ENCODE results near the gene ZNF813. TPM values are rescaled to one million over a fixed set of nuclear protein-coding genes. Genes with fewer than 3 reads are reported as not detected.
"Not testable (repeated sequence)": the region's sequence is repeated elsewhere in the genome, so short reads cannot be mapped to it uniquely, and the experiment has no call there.

Gene ZNF813
- 2.1 and 2.7 TPM in 2 replicates for total RNA-seq (2014; rRNA removed; shearing (Covaris generic))

GRCh38 chr19:53467485-53468262 lies at the start of gene ZNF813:
ZNF813 (plus strand) TSS chr19:53467733; CDS start chr19:53483823, 16,090 bp downstream.
- DNase-seq (ENCODE audit: low spot score), result peak; percentile 53

GRCh38 chr19:53420520-53421315 lies 46.8 kb upstream of the ZNF813 start:
- DNase-seq (ENCODE audit: low spot score), result not testable (repeated sequence)

DNA sequence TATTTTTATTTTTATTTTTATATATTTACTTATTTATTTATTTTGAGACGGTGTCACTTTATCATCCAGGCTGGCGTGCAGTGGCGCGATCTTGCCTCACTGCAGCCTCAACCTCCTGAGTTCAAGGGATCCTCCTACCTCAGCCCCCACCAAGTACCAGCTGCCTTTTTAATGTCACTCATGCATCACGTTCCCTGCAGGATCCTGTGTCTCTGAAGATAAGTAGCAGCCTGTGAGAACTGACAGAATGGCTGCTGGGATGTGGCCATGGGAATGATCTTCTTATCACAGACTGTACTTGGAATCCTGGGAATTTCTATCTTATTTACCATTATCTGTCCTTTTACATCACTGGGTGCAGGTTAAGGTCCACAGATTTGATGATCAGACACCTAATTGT lies 45.0 kb upstream of the ZNF813 start:
- no peak for DNase-seq (ENCODE audit: low spot score)

DNA sequence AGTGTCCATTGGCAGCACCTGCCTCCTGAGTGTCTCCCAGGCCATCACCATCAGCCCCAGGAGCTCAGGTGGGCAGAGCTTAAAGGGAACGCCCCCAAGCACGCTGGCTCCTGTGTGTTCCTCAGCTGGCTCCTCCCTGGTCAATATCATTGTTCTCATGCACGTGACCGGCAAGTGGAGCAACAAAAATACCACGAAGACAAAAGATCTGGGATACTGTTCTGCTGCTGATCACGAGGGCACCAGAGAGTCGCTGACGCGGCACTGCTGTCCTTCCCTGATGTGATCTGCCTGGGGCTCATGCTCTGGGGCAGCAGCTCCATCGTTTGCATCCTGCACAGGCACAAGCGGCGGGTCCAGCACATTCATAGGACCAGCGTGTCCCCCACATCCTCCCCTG lies 44.5 kb upstream of the ZNF813 start:
- not testable (repeated sequence) for DNase-seq (ENCODE audit: low spot score)

GRCh38 chr19:53423680-53424079 lies 43.9 kb upstream of the ZNF813 start:
- DNase-seq (ENCODE audit: low spot score), result not testable (repeated sequence)

DNA sequence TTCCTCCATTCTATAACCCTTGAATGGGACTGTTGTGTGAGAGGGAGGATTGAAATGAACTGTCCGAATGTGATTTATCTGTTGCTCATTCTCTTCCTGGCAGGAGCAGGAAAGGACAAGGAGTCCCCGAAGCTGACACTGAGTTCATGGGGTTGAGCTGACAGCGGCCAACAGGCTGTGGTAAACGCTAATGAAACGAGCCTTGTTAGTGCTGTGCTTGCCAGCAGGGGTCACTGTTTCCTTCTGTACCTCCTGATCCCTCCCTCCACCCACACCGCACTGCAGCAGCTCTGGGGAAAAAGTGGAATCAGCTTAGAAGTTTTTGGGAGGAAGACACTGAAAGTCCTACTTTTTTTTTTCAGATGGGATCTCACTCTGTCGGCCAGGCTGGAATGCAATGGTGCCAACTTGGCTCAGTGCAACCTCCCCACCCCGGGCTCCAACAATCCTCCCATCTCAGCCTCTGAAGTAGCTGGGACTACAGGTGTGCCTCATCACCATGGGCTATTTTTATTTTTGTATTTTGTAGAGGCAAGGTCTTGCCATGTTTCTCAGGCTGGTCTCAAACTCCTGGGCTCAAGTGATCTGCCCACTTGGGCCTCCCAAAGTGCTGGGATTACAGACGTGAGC lies 42.5 kb upstream of the ZNF813 start:
- DNase-seq (ENCODE audit: low spot score), result peak; percentile 46

- peak; percentile 94 for DNase-seq (ENCODE audit: low spot score)
These were observed 36.0 kb upstream of the ZNF813 start, which contains the start of gene ZNF761 for GRCh38 chr19:53431399-53432087. ZNF761 (plus strand) TSS chr19:53431984; CDS start chr19:53447269, 15,285 bp downstream.

DNA sequence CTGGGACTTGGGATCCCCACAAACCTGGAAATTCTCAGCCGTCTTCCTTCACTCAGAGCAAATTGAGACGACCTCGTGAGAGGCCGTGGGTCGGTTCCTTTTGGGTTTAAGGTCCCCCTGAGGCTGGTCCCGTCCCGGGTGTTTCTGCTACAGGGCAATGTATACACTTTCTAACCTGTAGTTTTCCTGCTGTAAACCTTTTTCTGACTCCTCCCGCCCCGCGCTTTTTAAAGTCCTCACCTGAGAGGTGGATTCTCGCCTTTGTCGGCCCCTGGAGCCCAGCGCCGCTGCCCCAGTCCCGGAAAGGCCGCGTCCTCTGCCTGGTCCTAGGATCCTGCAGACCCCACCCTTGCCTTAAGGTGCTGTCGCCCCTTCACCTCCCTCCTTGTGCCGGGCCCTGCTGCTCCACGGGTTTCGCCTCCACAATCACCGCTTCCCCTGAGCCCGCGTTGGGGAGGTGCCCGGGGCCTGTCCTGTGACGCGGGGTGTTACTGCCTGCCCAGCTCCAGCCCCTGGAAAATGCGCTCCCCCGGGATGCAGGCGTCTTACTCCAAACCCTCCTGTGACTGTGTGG lies 35.4 kb upstream of the ZNF813 start:
- DNase-seq (ENCODE audit: low spot score), result peak; percentile 25

DNA sequence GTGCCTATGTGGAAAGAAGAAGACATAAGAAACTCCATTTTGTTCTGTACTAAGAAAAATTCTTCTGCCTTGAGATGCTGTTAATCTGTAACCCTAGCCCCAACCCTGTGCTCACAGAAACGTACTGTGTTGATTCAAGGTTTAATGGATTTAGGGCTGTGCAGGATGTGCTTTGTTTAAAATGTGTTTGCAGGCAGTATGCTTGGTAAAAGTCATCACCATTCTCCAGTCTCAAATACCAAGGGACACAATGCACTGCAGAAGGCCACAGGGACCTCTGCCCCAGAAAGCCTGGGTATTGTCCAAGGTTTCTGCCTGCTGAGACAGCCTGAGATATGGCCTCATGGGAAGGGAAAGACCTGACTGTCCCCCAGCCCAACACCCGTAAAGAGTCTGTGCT lies 23.7 kb upstream of the ZNF813 start:
- DNase-seq (ENCODE audit: low spot score), result not testable (repeated sequence)

DNA sequence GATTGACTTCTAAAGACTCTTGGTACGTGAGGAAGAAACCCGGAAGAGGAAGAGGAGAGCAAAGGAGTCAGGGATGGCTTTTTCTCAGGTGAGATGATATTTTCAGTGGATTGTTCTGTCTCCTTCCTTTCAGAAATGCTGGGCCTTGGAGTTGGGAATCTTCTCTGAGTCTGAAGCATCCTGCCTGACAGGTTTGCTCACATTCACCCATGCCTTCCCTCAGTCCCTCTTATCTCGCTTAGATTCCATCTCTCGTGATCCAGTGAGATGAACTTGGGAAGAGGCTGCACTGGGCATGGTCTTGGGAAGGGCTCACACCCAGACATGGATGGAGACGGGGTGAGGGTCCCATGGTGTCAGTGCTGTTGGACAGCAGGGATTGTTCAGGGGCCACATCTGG lies 20.3 kb upstream of the ZNF813 start:
- not testable (repeated sequence) for DNase-seq (ENCODE audit: low spot score)

GRCh38 chr19:53455828-53456227 lies 11.7 kb upstream of the ZNF813 start:
- DNase-seq (ENCODE audit: low spot score), result no peak

DNA sequence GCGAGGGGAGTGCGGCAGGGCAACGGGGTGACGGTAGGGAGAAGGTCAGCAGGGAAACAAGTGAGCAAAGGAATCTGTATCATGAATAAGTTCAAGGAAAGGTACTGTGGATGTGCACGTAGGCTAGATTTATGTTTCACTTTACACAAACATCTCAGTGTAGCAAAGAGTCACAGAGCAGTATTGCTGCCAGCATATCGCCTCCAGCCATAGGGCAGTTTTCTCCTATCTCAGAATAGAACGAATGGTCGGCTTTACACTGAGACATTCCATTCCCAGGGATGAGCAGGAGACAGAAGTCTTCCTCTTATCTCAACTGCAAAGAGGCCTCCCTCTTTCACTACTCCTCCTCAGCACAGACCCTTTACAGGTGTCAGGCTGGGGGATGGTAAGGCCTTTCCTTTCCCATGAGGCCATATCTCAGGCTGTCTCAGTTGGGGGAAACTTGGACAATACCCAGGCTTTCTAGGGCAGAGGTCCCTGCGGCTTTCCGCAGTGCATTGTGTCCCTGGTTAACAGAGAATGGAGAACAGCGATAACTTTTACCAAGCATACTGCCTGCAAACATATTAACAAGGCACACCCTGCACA lies 7.3 kb upstream of the ZNF813 start:
- DNase-seq (ENCODE audit: low spot score), result not testable (repeated sequence)

GRCh38 chr19:53461866-53462265 lies 5.7 kb upstream of the ZNF813 start:
- DNase-seq (ENCODE audit: low spot score), result no peak

DNA sequence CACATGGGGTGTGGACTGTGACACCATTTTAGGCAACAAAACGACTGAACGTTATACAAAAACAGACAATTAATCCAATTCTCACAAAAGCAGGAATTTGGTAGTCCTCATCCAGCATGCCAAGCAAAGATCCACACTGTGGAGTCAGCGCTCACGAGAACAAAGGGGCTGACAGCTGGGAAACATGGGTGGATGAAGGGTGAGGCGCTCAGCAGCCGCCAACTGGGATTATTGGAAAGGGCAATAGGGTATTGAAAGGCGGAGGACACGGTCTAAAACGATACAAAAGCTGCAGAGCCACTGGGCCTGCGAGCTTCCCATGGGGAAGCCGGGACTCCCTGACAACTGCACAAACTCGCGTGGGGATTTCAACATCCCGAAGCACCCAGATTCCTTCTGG lies 4.7 kb upstream of the ZNF813 start:
- no peak for DNase-seq (ENCODE audit: low spot score)

DNA sequence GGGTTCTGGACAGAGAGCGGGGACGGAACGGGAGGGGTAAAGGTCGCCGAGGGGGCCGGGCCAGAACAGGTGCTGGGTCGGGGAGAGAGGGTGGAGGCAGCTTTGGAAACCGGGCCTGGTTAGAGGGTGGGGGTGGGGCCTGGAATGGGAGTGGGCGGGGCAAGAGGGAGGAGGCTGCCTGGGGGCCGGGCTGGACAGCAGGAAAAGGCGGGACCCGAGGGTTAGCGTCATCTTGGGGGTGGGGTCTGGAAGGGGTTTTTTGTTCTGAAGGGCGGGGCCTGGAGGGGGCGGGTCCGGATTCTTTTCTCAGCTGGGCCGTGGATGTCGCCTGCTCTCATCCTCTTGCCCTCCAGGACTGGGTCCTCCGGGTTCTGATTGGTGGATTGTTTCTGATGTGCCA lies 4.3 kb upstream of the ZNF813 start:
- DNase-seq (ENCODE audit: low spot score), result no peak

DNA sequence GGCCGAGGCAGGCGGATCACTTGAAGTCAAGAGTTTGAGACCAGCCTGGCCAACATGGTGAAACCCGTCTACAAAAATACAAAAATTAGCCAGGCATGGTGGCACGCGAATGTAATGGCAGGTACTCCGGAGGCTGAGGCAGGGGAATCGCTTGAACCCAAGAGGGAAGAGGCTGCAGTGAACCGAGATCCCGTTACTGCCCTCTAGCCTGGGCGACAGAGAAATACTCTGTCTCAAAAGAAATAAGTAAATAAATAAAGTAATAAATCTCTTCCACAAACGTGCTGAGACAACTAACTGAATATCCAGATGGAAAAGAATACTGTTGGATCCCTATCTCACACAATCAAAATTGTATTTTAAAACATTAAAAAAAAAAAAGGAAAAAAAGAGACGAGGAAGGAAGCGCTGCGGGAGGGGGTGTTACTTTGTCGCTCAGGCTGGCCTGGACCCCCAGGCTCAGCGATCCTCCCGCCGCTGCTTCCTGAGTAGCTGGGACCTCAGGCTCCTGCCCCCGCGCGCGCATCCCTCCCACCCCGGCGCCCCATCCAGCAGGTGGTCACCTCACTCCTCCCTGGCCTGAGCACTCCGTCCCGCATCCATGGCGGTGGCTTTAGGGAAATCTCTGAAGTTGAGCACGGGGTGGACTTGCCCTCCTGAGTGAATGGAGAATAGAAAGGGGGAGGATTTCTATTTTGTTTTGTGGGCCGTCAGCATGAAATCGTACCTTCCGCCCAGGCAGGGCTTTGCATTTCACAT lies 628 bp upstream of the ZNF813 start:
- DNase-seq (ENCODE audit: low spot score), result no peak

GRCh38 chr19:53468628-53469027 lies 1.1 kb downstream of the ZNF813 start:
- not testable (repeated sequence) for DNase-seq (ENCODE audit: low spot score)

DNA sequence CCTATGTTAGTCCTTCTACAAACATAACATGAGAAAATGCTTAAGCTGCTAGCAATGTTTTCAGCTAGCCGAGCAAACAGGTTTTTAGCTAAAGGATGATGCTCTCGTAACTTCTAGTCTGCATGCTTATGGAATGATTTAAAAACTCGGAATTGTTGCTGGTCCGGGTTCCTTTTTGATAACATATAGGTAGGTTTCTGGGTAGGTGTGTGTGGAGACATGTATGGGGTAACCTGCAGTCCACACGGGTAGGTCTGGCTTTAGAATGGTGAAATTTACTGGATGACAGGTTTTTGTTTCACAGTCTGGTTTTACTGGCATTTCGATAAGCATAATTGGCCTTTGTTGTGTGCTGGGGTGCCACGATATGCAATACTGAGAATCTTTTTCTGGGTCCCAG lies 4.4 kb downstream of the ZNF813 start:
- no peak for DNase-seq (ENCODE audit: low spot score)

GRCh38 chr19:53474832-53475231 lies 7.3 kb downstream of the ZNF813 start:
- DNase-seq (ENCODE audit: low spot score), result peak; percentile 25

- DNase-seq (ENCODE audit: low spot score), result peak; percentile 72
These were observed 7.9 kb downstream of the ZNF813 start for GRCh38 chr19:53475470-53475869.

All from A172 (cell line).